IMR-90 (cell line): ENCODE data around the gene RHOD. TPM values are rescaled to one million over a fixed set of nuclear protein-coding genes. Genes with fewer than 3 reads are reported as not detected.

ENCODE experiments used
- ATAC-seq: fragments of 200-7000 bp; cut with Tn5 transposase; 2 replicates; pipeline ENCODE4 v1.9.1; 2020; ENCODE audit warnings: low read depth, mild to moderate bottlenecking, moderate library complexity
- BruUV-seq: library from RNA; stranded (reverse); fragments of 400-500 nt; replicated peaks from 2 replicates; lab custom pipeline; 2021; lab: Mats Ljungman, UMichigan
- CTCF ChIA-PET: fragments of 300-600 bp; formaldehyde crosslinking; extraction: SDS; loops from one replicate; lab custom pipeline; 2021; ENCODE audit warnings: antibody characterized with exemption; lab: Yijun Ruan, JAX
- POLR2A ChIA-PET: fragments of 300-600 bp; sonication (Branson Sonifier 250); formaldehyde crosslinking; loops from one replicate; lab custom pipeline; 2022; ENCODE audit warnings: antibody characterized with exemption; ENCODE audit not compliant: unreplicated experiment; lab: Charles Lee
- DNase-seq: peaks from one replicate; pipeline ENCODE4 v3.0.0; 2013
- H2AFZ ChIP-seq: replicated peaks from 2 replicates; pipeline ENCODE3; 2013; ENCODE audit warnings: low read length, mild to moderate bottlenecking; ENCODE audit not compliant: poor library complexity
- H2AK5ac ChIP-seq: 2 replicates; pipeline ENCODE4 v1.6.1; 2013; ENCODE audit warnings: low read depth, low read length, inconsistent platforms
- H2AK9ac ChIP-seq: replicated peaks from 2 replicates; pipeline ENCODE3; 2013; ENCODE audit warnings: mild to moderate bottlenecking, low read depth, low read length, moderate library complexity; ENCODE audit not compliant: poor library complexity
- H2BK120ac ChIP-seq: 2 replicates; pipeline ENCODE4 v1.6.1; 2013; ENCODE audit warnings: low read depth, low read length, inconsistent platforms
- H2BK15ac ChIP-seq: 3 replicates; pipeline ENCODE4 v1.6.1; 2013; ENCODE audit warnings: low read depth, low read length, inconsistent platforms
- H2BK20ac ChIP-seq: 2 replicates; pipeline ENCODE4 v1.6.1; 2013; ENCODE audit warnings: low read depth, mild to moderate bottlenecking, inconsistent platforms, low read length, moderate library complexity
- H2BK5ac ChIP-seq: 2 replicates; pipeline ENCODE4 v1.6.1; 2013; ENCODE audit warnings: mild to moderate bottlenecking, low read depth, low read length, inconsistent platforms; ENCODE audit not compliant: poor library complexity, severe bottlenecking
- H3K14ac ChIP-seq: replicated peaks from 2 replicates; pipeline ENCODE4 v1.6.1; 2013; ENCODE audit warnings: low read depth, low read length, inconsistent platforms
- H3K18ac ChIP-seq: 2 replicates; pipeline ENCODE4 v1.6.1; 2013; ENCODE audit warnings: low read depth, low read length, control low read depth
- H3K23ac ChIP-seq: 2 replicates; pipeline ENCODE4 v1.6.1; 2013; ENCODE audit warnings: low read depth, low read length, inconsistent platforms
- H3K27ac ChIP-seq: 2 replicates; pipeline ENCODE4 v1.5.1; 2013; ENCODE audit warnings: mild to moderate bottlenecking, control low read depth, low read length; ENCODE audit not compliant: insufficient read depth
- H3K27me3 ChIP-seq: 2 replicates; pipeline ENCODE4 v1.6.1; 2013; ENCODE audit warnings: low read length; ENCODE audit not compliant: control insufficient read depth, insufficient read depth
- H3K36me3 ChIP-seq: 2 replicates; pipeline ENCODE4 v1.6.1; 2013; ENCODE audit warnings: low read length, mixed read lengths; ENCODE audit not compliant: control insufficient read depth, insufficient read depth
- H3K4ac ChIP-seq: 2 replicates; pipeline ENCODE4 v1.6.1; 2013; ENCODE audit warnings: low read depth, low read length, inconsistent platforms
- H3K4me1 ChIP-seq: 2 replicates; pipeline ENCODE4 v1.6.1; 2013; ENCODE audit warnings: low read length, mixed read lengths; ENCODE audit not compliant: control insufficient read depth, insufficient read depth
- H3K4me2 ChIP-seq: 2 replicates; pipeline ENCODE4 v1.6.1; 2013; ENCODE audit warnings: low read depth, mild to moderate bottlenecking, control low read depth, low read length, moderate library complexity
- H3K4me3 ChIP-seq: 2 replicates; pipeline ENCODE4 v1.5.1; 2013; ENCODE audit warnings: low read depth, mild to moderate bottlenecking, control low read depth, low read length, moderate library complexity; ENCODE audit not compliant: insufficient read depth
- H3K56ac ChIP-seq: 2 replicates; pipeline ENCODE4 v1.6.1; 2013; ENCODE audit warnings: low read length, inconsistent platforms; ENCODE audit not compliant: insufficient read depth; ENCODE audit errors: extremely low read depth
- H3K79me1 ChIP-seq, 2 experiments: 2 replicates each; pipeline ENCODE4 v1.6.1; 2013; ENCODE audit warnings: low read length in 2 of 2, inconsistent platforms in 1 of 2, low read depth in 1 of 2
- H3K9ac ChIP-seq: 2 replicates; pipeline ENCODE4 v1.6.1; 2013; ENCODE audit warnings: low read depth, low read length, control low read depth
- H3K9me1 ChIP-seq: 2 replicates; pipeline ENCODE4 v1.6.1; 2013; ENCODE audit warnings: low read length, inconsistent platforms; ENCODE audit not compliant: insufficient read depth
- H3K9me3 ChIP-seq: 2 replicates; pipeline ENCODE4 v1.6.1; 2013; ENCODE audit warnings: low read length; ENCODE audit not compliant: control insufficient read depth, insufficient read depth
- H4K20me1 ChIP-seq: 2 replicates; pipeline ENCODE4 v1.6.1; 2013; ENCODE audit warnings: low read length, inconsistent platforms; ENCODE audit not compliant: insufficient read depth
- H4K5ac ChIP-seq: 2 replicates; pipeline ENCODE4 v1.6.1; 2013; ENCODE audit warnings: mild to moderate bottlenecking, low read depth, low read length, control low read depth
- H4K8ac ChIP-seq, 2 experiments: 2 replicates each; pipeline ENCODE4 v1.6.1; 2013; ENCODE audit warnings: low read depth in 2 of 2, low read length in 2 of 2, control low read depth in 1 of 2, inconsistent platforms in 1 of 2
- H4K91ac ChIP-seq: 2 replicates; pipeline ENCODE4 v1.6.1; 2013; ENCODE audit warnings: low read depth, low read length, inconsistent platforms; ENCODE audit not compliant: insufficient read depth
- CEBPB ChIP-seq: IDR thresholded peaks from 2 replicates; pipeline ENCODE4 v1.6.1; 2012; ENCODE audit warnings: low read depth, low read length, improper control_type of control experiment
- CHD1 ChIP-seq: IDR thresholded peaks from 2 replicates; pipeline ENCODE4 v1.6.1; 2012; ENCODE audit warnings: low read depth, low read length, improper control_type of control experiment
- FOS ChIP-seq: fragments of 150-350 bp; IDR thresholded peaks from 2 replicates; pipeline ENCODE4 v1.6.1; 2016; ENCODE audit warnings: low read depth, low read length
- MAFK ChIP-seq: IDR thresholded peaks from 2 replicates; pipeline ENCODE4 v1.6.1; 2012; ENCODE audit warnings: low read depth, low read length, improper control_type of control experiment
- NFE2L2 ChIP-seq: fragments of 150-350 bp; IDR thresholded peaks from 2 replicates; pipeline ENCODE4 v1.6.1; 2016; ENCODE audit warnings: low read depth, mild to moderate bottlenecking, low read length
- POLR2A ChIP-seq: IDR thresholded peaks from 2 replicates; pipeline ENCODE4 v1.6.1; 2012; ENCODE audit warnings: mild to moderate bottlenecking, low read depth, low read length
- RCOR1 ChIP-seq: IDR thresholded peaks from 2 replicates; pipeline ENCODE4 v1.6.1; 2012; ENCODE audit warnings: mild to moderate bottlenecking, low read length, improper control_type of control experiment; ENCODE audit not compliant: insufficient replicate concordance
- SMC3 ChIP-seq: fragments of 150-350 bp; IDR thresholded peaks from 2 replicates; pipeline ENCODE4 v1.6.1; 2016; ENCODE audit warnings: low read depth, mild to moderate bottlenecking, antibody characterized with exemption, low read length, moderate library complexity
- WGBS, 2 experiments: methylation state at CpG; one replicate each; pipeline versions ENCODE4 v1.1.5 to v1.1.7; 2013; ENCODE audit warnings: missing lambda C conversion rate in 2 of 2; ENCODE audit not compliant: insufficient read length in 1 of 2; ENCODE audit errors: extremely low coverage in 2 of 2; 5-methylcytosine and 5-hydroxymethylcytosine counted together
- dilution Hi-C: fragments of 300-500 bp; cut with HindIII; formaldehyde crosslinking; loops from one replicate; pipeline ENCODE4 v1.14.3; 2018; ENCODE audit warnings: low sequenced_read_pairs; ENCODE audit not compliant: unreplicated experiment
- in situ Hi-C: fragments of 300-500 bp; cut with MboI; formaldehyde crosslinking; loops from 3 replicates; pipeline ENCODE4 v1.14.3; 2019; ENCODE audit warnings: low sequenced_read_pairs, inconsistent platforms, mixed read lengths
- intact Hi-C: fragments of 100-400 bp; cut with micrococcal nuclease; formaldehyde crosslinking; loops from 2 replicates; pipeline ENCODE4 v1.10.0; 2022
- polyA plus RNA-seq, 3 experiments: library from polyadenylated mRNA; depleted of rRNA; stranded (reverse); fragments of >200 nt; gene quantifications; 2 replicates each; pipeline ENCODE4 v1.2.3, GENCODE V29; 2012; ENCODE audit warnings: low replicate concordance in 1 of 3
- total RNA-seq: library from RNA; depleted of rRNA; stranded (reverse); fragments of >200 nt; gene quantifications from 2 replicates; pipeline ENCODE4 v1.2.3, GENCODE V29; 2012
- TF ChIP-seq, protein P1 (sequence below): fragments of 150-350 bp; IDR thresholded peaks from 2 replicates; pipeline ENCODE4 v1.6.1; 2017; ENCODE audit warnings: mild to moderate bottlenecking, antibody characterized with exemption, low read length, low read depth
- TF ChIP-seq, protein P2 (sequence below): conservative IDR thresholded peaks from 2 replicates; pipeline ENCODE4 v1.5.1; 2012; ENCODE audit warnings: mild to moderate bottlenecking, low read depth, low read length, improper control_type of control experiment
- TF ChIP-seq, protein P3 (sequence below): fragments of 150-350 bp; IDR thresholded peaks from 2 replicates; pipeline ENCODE4 v1.6.1; 2016; ENCODE audit warnings: low read depth, mild to moderate bottlenecking, low read length, moderate library complexity, borderline replicate concordance

Gene RHOD
- total and polyA plus RNA-seq, 2 of the 4 experiments (the other 2 are of a cell fraction), result 4.7 to 10.9 TPM

DNA sequence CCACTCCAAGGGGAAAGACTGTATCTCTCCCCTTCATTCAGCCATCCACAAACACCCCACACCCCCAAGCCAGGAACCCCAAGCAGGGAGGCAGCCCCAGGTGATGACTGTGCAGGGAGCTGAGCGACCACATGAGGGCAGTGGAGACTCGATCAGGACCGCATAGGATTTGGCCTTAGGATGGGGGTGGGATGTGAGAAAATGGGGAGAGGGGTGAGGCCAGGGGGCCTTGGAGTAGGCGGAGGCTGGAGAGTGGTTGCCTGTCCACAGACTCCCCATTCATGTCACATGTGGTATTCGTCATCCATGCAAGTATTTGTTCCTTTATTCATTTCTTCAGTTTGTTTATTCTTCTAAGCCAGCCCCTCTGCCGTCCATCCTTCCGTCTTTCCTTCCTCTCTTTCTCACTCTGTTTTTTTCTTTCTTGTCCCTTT, 2.7 kb upstream of the RHOD start (continued):
- no peak for TF ChIP-seq MAFK

- peak overlapping the region; percentile 68 for H3K14ac ChIP-seq
- peak overlapping the region; percentile 83 for H2BK20ac ChIP-seq
- H2BK5ac ChIP-seq, result peak overlapping the region; percentile 89
- ChIA-PET CTCF (interaction anchor here (0.6 to 0.7 kb wide), 2 partner anchors 33 to 200 kb away, joined by 3 read pairs; no protein-coding TSS in a partner anchor), POLR2A (interaction anchor here (0.6 kb wide), 1 partner anchor 96 kb away, joined by 6 read pairs; the partner anchor contains the start of gene PC)
- H3K27me3 ChIP-seq, result no peaks in the 10 kb centered on the region
- peak overlapping the region; percentile 46; the same call in 1 of the 2 replicates for H3K18ac ChIP-seq
- peak overlapping the region; percentile 75 for H2AK5ac ChIP-seq
- H2BK120ac ChIP-seq, result peak overlapping the region; percentile 91
- peak overlapping the region; percentile 55 for H3K27ac ChIP-seq
- H3K23ac ChIP-seq, result peak overlapping the region; percentile 28; the same call in 1 of the 2 replicates
- no peaks in the 10 kb centered on the region for H3K9me3 ChIP-seq
- no peaks in the 10 kb centered on the region for H4K20me1 ChIP-seq
- peak overlapping the region; percentile 27 to 80; a peak in 3 of 4 replicates for H4K8ac ChIP-seq
- H3K4me3 ChIP-seq, result no peak overlapping the region
- ATAC-seq (peak; percentile 53), DNase-seq (peak; percentile 91)
- in situ Hi-C loops (no loop called here), intact Hi-C loops (no loop called here), dilution Hi-C loops (no loop called here)
- H2AK9ac ChIP-seq, result peak overlapping the region; percentile 92
- peak overlapping the region; percentile 94 for H3K4ac ChIP-seq
- peaks cover 10% of the 10 kb centered on the region for H3K9me1 ChIP-seq
- H3K36me3 ChIP-seq, result no peaks in the 10 kb centered on the region
- 31% methylated on average over 3 of the region's 9 CpGs; no CpG with 5 or more reads in 1 of the 2 experiments for WGBS, 2 experiments
- peak overlapping the region; percentile 71; the same call in 2 of the 3 replicates for H2BK15ac ChIP-seq
- peaks cover 22% of the 10 kb centered on the region for H3K4me1 ChIP-seq
- H3K9ac ChIP-seq, result 0 out of 2 replicates have a peak overlapping the region, but pooled peaks have one; percentile 12
- no peak overlapping the region for H3K56ac ChIP-seq
- TF ChIP-seq POLR2A (no peak), CHD1 (no peak), SMC3 (no peak), NFE2L2 (peak; percentile 37), RCOR1 (no peak), FOS (peak; percentile 67), CEBPB (no peak)
- TF ChIP-seq, protein P1, sequence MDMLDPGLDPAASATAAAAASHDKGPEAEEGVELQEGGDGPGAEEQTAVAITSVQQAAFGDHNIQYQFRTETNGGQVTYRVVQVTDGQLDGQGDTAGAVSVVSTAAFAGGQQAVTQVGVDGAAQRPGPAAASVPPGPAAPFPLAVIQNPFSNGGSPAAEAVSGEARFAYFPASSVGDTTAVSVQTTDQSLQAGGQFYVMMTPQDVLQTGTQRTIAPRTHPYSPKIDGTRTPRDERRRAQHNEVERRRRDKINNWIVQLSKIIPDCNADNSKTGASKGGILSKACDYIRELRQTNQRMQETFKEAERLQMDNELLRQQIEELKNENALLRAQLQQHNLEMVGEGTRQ, result no peak
- TF ChIP-seq, protein P2, sequence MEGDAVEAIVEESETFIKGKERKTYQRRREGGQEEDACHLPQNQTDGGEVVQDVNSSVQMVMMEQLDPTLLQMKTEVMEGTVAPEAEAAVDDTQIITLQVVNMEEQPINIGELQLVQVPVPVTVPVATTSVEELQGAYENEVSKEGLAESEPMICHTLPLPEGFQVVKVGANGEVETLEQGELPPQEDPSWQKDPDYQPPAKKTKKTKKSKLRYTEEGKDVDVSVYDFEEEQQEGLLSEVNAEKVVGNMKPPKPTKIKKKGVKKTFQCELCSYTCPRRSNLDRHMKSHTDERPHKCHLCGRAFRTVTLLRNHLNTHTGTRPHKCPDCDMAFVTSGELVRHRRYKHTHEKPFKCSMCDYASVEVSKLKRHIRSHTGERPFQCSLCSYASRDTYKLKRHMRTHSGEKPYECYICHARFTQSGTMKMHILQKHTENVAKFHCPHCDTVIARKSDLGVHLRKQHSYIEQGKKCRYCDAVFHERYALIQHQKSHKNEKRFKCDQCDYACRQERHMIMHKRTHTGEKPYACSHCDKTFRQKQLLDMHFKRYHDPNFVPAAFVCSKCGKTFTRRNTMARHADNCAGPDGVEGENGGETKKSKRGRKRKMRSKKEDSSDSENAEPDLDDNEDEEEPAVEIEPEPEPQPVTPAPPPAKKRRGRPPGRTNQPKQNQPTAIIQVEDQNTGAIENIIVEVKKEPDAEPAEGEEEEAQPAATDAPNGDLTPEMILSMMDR, result no peak
- TF ChIP-seq, protein P3, sequence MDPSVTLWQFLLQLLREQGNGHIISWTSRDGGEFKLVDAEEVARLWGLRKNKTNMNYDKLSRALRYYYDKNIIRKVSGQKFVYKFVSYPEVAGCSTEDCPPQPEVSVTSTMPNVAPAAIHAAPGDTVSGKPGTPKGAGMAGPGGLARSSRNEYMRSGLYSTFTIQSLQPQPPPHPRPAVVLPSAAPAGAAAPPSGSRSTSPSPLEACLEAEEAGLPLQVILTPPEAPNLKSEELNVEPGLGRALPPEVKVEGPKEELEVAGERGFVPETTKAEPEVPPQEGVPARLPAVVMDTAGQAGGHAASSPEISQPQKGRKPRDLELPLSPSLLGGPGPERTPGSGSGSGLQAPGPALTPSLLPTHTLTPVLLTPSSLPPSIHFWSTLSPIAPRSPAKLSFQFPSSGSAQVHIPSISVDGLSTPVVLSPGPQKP, result no peak
- H3K79me1 ChIP-seq, result 0 out of 4 replicates have a peak, but pooled peaks cover 0 to 12% of the 10 kb centered on the region in 2 experiments
- peak overlapping the region; percentile 88 for H2AFZ ChIP-seq
- peak overlapping the region; percentile 9; the same call in 1 of the 2 replicates for H3K4me2 ChIP-seq
- no TSS peak for BruUV-seq
- peak overlapping the region; percentile 83 for H4K91ac ChIP-seq
- H4K5ac ChIP-seq, result peak overlapping the region; percentile 63
These were observed 2.3 kb upstream of the RHOD start for GRCh38 chr11:67054346-67054835.
